Epithelial cell of proximal tubule (primary cell): Measurements from ENCODE around the gene ATG7. TPM values are rescaled to one million over a fixed set of nuclear protein-coding genes. Genes with fewer than 3 reads are reported as not detected.

ENCODE experiments used
- DNase-seq: peaks from one replicate; pipeline ENCODE4 v3.0.0-alpha.2; 2011; ENCODE audit warnings: low read depth
- H3K4me3 ChIP-seq: 2 replicates; pipeline ENCODE4 v1.5.1; 2011; ENCODE audit warnings: low read depth, mild to moderate bottlenecking, low read length
- CTCF ChIP-seq: conservative IDR thresholded peaks from 2 replicates; pipeline ENCODE4 v1.5.1; 2012; ENCODE audit warnings: low read depth, mild to moderate bottlenecking, low read length
- total RNA-seq: library from RNA; depleted of rRNA; stranded (reverse); fragments of >200 nt; gene quantifications from 2 replicates; pipeline ENCODE4 v1.2.3, GENCODE V29; 2015

The ATG7 gene
- total RNA-seq, 1 donor from 2014 or later: 68.5 TPM

- no peak for TF ChIP-seq CTCF
- H3K4me3 ChIP-seq: no peak overlapping the region
- DNase-seq: no peak
Measured at GRCh38 chr3:11558918-11559815, 287.0 kb downstream of the ATG7 start.

GRCh38 chr3:11559816-11560633 lies 287.8 kb downstream of the ATG7 start:
- no peak for TF ChIP-seq CTCF
- no peak for DNase-seq
- H3K4me3 ChIP-seq: no peak overlapping the region

- no peak for TF ChIP-seq CTCF
- H3K4me3 ChIP-seq: no peak overlapping the region
- DNase-seq: no peak
Measured at GRCh38 chr3:11560746-11561145, 288.5 kb downstream of the ATG7 start.

- no peak for DNase-seq
- TF ChIP-seq CTCF: no peak
- H3K4me3 ChIP-seq: no peak overlapping the region
Measured at GRCh38 chr3:11562277-11562881, 290.2 kb downstream of the ATG7 start.

- no peak for TF ChIP-seq CTCF
- no peak overlapping the region for H3K4me3 ChIP-seq
- no peak for DNase-seq
Measured at GRCh38 chr3:11563159-11563864, 291.1 kb downstream of the ATG7 start.

- TF ChIP-seq CTCF: no peak
- no peak overlapping the region for H3K4me3 ChIP-seq
- DNase-seq: no peak
Measured at GRCh38 chr3:11563865-11564185, 291.6 kb downstream of the ATG7 start.
